NCI-H1048 (cell line): ENCODE data around the gene ERCC8.
"Not testable (repeated sequence)": the region's sequence is repeated elsewhere in the genome, so short reads cannot be mapped to it uniquely, and the experiment has no call there.

Experiments
- DNase-seq: peaks from one replicate; lab custom pipeline; 2025; lab: John Stamatoyannopoulos, UW

The ERCC8 gene, protein sequence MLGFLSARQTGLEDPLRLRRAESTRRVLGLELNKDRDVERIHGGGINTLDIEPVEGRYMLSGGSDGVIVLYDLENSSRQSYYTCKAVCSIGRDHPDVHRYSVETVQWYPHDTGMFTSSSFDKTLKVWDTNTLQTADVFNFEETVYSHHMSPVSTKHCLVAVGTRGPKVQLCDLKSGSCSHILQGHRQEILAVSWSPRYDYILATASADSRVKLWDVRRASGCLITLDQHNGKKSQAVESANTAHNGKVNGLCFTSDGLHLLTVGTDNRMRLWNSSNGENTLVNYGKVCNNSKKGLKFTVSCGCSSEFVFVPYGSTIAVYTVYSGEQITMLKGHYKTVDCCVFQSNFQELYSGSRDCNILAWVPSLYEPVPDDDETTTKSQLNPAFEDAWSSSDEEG

DNA sequence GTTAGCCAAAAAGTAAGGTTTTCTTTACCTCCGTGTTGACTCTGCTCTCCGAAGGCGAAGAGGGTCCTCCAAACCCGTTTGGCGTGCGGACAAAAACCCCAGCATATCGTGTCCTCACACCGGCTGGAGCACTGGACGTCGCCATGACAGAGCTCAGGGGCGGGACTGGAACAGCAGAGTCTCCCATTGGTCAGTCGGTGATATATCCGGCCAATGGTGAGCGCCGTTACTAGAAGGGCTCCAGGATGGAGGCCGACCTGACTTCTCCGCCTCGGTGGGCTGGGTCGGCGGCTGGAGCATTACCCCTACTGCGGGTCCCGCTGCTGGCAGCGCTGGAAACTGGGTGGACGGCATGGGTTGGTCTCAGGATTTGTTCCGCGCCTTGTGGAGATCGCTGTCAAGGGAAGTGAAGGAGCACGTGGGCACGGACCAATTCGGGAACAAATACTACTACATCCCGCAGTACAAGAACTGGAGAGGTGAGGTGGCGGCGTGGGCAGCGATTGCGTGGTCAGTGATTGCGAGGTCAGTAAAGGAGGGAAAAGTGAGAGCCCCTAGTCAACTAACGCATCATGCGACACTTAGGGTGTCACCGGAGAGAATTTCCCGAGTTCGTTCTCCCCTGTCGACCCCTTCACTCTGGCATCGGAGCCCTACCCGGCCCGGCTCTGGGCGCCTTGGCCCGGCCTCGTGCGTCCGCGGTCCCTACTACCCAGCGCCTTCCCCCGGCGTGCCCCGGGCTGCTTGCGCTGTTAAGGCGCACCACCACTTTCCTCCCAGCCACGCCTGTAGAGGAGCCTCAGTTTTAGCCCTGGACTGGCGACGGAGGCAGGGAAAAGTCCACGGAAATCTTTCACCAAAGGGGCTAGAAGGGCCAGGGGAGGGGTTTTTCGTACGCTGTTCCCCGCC lies at the start of gene ERCC8, which contains the start of gene NDUFAF2:
ERCC8 (minus strand) TSS at position 167 of the 909 bp plus-strand sequence; CDS start at position 105, 62 bp downstream.
NDUFAF2 (plus strand) TSS at position 302 of the 909 bp plus-strand sequence; CDS start at position 353, 51 bp downstream.
- peak; percentile 66 for DNase-seq

DNA sequence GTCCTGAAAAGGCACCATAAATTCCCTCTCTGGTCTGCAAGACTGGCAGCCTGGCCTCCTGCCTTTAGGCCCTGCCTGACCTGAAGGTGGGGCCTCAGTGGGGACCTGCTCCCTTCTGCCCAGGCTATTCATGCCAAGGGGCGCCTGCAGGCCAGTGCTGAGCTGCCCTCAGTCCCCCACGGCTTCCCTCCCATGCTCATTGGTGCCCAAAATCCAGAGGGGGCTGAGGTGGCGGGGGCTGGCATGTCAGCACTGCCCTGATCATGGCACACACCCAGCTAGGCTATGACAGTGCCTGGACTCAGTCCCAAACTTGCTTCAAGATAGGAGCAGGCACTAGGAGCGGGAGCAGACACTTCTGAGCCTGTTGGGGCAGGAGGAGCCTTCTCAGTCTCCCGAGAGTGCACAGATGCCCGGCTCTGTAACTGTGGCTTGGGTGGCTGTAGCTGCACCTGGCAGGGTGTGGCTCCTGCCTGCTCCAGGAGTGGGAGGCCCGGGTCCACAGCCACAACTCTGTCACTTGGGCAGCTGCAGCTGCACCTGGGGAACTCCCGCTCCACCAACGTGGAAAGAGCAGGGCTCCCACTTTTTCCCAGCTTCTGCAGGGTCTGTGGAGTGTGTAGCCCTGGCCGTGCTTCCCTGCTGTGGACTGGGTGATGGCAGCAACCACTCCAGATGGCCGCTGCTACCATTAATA lies 49.2 kb upstream of the ERCC8 start:
- no peak for DNase-seq

DNA sequence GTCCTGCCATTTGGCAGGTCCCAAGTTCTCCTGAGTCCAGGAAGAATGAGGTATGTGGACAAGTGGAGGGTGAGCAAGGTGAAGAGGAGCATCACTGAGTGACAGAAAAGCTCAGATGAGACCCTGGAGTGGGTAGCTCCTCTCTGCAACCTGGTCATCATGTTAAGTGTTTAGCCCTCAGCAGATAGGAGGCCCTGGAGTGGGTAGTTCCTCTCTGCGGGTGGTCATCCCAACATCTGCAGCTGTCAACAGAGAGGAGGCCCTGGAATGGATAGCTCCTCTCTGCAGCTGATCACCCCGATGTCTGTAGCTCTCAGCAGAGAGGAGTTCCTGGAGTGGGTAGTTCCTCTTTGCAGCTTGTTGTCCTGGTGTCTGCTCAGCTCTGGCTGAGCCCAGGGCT lies 48.6 kb upstream of the ERCC8 start:
- no peak for DNase-seq

DNA sequence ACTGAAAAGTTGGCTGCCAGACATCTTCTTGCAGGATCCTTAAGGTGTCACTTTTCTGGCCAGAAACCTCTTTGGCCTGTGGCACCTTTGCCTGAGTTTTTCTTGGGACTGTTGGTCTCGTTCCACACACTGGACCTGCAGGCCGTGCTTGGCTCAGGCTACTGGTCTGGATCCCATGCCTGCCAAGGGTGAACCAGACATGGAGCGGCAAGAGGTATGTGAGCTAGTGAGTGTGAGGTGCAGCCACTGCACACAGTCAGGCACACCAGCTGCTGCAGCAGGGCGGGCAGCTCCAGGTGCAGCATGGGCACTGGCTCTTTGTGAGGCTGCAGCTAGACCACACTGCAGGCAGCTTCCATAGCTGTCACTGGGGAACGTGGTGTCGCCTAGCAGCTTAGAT lies 48.0 kb upstream of the ERCC8 start:
- no peak for DNase-seq

DNA sequence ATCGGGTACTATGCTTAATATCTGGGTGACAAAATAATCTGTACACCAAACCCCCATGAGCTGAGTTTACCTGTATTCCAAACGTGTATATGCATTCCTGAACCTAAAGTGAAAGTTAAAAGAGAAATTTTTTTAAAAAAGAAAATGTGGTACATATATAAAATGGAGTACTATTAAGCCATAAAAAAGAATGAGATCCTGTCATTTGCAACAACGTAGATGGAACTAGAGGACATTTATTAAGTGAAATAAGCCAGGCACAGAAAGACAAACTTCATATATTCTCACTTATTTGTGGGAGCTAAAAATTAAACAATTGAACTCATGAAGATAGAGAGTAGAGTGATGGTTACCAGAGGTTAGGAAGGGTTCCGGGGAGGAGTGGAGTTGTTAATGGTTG lies 44.9 kb upstream of the ERCC8 start:
- no peak for DNase-seq

DNA sequence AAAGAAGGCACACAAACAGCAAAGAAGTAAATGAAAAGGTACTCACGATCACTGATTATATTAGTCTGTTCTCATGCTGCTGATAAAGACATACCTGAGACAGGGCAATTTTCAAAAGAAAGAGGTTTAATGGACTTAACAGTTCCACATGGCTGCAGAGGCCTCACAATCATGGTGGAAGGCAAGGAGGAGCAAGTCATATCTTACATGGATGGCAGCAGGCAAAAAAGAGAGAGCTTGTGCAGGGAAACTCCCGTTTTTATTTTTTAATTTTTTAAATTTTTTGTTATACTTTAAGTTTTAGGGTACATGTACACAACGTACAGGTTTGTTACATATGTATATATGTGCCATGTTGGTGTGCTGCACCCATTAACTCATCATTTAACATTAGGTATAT lies 37.3 kb upstream of the ERCC8 start:
- not testable (repeated sequence) for DNase-seq

DNA sequence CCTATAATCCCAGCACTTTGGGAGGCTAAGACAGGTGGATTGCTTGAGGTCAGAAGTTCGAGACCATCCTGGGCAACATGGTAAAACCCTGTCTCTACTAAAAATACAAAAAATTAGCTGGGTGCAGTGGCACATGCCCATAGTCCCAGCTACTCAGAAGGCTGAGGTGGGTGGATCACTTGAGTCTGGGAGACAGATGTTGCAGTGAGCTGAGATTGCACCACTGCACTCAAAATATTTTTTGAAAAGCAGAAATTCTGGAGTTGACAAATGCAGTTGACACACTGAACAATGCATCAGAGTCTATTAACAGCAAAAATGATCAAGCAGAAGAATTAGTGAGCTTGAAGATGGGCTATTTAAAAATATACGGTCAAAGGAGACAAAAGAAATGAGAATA lies 35.6 kb upstream of the ERCC8 start:
- no peak for DNase-seq

DNA sequence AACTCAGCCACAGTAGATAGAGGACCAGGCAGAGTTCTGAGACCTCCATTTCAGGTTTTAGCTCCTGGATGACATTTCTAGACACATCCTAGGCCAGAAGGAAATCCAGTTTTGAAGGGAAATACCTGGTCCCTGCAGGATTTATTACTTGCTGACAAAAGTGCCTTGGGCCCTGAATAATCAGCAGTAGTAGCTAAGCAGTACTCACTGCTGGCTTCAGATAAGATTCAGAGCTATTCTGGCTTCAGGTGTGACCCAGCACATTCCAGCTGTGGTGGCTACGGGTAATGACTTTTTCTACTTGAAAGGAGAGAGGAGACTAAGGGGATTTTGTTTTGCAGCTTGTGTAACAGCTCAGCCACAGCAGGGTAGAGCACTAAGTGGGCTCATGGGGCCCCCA lies 34.1 kb upstream of the ERCC8 start:
- no peak for DNase-seq

DNA sequence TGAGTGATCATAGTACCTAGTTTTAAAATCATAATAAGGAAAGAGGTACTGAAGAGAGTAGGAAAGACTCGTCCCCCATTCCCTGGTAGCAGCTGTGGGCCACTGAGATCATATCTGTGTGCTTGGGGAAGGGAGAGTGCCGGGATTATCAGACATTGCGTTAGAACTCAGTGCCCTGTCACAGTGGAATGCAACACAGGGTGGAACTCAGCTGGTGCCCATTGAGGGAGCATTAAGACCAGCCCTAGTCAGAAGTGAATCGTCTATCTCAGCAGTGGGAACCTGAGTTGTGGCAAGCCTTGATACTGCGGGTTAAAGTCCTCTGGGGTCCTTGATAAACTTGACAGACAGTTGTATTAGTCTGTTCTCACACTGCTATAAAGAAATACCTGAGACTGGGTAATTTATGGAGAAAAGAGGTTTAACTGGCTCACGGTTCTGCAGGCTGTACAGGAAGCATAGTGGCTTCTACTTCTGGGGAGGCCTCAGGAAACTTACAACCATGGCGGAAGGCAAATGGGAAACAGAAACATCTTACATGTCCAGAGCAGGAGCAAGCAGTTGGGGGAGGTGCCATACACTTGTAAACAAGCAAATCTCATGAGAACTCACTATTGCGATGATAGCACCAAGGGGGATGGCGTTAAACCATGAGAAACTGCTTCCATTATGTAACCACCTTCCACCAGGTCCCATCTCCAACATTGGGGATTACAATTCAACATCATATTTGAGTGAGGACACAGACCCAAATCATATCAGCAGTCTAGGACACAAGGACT lies 33.3 kb upstream of the ERCC8 start:
- no peak for DNase-seq

DNA sequence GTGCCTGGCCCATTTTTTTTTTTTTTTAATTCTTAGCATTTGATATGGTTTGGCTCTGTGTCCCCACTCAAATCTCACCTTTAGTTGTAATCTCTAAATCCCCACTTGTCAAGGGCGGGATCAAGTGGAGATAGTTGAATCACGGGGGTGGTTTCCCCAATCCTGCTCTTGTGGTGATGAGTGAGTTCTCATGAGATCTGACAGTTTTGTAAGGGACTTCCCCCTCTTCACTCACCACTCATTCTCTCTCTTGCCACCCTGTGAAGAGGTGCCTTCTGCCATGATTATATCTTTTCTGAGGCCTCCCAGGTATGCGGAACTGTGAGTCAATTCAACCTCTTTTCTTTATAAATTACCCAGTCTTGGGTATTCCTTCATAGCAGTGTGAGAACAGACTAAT lies 27.4 kb upstream of the ERCC8 start:
- no peak for DNase-seq

DNA sequence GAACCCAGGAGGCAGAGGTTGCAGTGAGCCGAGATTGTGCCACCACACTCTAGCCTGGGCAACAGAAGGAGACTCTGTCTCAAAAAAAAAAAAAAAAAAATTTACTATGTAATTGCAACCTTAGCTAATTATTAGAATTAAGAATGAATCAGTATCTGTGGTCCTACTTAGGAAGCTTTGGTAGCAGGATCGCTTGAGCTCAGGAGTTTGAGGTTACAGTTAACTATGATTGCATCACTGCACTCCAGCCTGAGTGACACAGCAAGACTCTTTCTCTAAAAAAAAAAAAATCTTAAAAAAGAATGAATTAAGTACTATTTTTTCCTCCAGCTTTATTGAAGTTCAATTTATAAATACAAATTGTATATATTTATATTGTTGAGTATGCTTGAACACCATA lies 16.8 kb upstream of the ERCC8 start:
- DNase-seq, result no peak

DNA sequence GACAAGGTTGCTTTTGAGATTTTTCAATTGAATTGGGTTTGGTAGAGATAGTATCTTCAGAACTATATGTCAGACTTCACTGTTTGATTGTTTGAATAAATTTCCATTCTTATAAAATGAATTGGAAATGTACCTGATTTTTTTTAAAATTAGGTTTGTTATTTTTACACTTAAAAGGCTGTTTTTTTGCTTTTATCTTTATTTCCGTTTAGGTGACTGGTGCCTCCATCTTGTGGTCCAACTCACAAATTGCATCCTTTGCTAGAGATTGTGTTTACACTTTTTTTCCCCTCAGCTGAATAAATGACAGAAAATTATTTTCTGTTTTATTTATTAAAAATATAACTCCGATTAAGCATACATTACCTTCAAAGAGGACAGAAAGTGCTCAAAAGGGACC lies 15.7 kb upstream of the ERCC8 start:
- DNase-seq, result no peak

DNA sequence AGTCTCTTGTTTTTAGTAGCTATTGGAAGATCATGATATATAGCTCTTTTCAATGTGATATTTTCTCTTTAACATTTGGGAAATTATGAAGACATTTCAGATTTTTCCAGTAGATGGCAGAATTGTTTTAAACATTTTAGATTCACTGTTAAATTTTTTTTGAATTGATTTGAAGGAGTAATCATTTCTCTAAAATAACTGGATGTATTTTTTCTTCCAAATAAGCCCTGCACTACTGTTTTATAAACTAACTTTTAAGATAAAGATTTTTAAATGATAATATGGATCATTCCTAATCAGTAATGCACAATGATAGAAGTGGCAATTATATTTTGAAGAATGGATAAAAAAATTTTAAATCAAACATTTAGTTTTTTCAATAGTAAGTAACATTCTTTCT lies 14.3 kb upstream of the ERCC8 start:
- no peak for DNase-seq

DNA sequence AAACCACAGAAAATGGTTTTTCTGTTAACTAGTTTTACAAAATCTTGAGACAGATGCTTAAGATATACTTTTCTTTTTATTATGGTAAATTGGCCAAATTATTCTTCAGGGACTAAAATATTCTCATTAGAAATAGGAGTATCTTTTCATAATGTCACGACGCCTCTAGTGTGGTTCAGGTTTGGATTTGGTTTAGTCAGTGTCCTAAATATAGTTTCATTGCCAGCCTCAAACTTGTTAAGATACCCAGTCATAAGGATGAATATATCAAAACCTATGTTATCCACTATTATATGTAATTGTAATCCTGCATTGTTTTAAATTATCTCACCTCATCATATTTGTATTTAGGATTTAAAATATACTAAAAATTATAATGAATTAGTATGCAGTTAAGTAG lies 13.8 kb upstream of the ERCC8 start:
- DNase-seq, result no peak

DNA sequence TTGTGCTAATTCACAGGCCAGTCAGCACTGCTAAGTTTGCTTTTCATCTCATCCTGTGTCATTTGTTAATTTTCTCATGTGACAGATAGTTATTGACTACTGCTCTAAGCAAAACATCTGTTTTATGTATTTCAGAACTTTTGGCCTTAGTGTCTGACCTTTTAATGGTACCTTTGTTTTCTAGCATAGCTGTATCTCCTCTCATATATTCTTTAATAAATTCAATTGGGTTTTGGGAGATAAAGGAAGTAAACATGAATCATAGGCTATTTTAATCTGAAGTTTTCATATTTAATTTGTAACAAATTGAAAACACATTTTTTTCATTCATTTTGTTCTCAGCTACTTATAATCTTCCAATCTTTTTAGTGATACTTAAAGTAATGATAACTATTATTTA lies 13.2 kb upstream of the ERCC8 start:
- DNase-seq, result no peak

DNA sequence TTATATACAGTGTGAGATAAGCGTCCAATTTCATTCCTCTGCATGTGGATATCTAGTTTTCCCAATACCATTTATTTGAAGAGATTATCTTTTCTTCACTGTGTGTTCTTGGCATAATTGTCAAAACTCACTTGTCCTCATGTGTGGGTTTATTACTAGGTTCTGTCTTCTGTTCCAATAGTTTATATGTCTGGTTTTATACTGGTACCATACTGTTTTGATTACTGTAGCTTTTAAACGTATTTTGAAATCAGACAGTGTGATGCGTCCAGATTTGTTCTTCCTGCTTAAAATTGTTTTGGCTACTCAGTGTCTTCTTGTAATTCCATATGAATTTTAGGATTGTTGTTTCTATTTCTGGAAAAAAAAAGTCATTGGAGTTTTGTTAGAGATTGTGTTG lies 10.4 kb upstream of the ERCC8 start:
- no peak for DNase-seq

DNA sequence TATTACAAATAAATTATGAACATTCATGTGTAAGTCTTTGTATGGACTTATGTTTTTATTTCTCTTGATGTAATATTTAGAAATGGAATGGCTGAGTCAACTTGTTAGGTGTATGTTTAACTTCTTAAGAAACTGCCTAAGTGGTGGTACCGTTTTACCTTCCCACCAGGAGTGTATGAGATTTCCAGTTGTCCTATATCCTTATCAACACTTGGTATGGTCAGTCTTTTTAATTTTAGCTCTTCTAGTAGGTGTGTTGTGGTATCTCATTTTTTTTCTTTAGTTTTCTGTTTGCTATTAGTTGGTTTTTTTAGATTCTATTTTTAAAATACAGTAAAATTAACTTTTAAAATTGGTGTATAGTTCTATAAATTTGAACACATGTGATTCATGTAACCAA lies 3.9 kb upstream of the ERCC8 start:
- DNase-seq, result no peak

DNA sequence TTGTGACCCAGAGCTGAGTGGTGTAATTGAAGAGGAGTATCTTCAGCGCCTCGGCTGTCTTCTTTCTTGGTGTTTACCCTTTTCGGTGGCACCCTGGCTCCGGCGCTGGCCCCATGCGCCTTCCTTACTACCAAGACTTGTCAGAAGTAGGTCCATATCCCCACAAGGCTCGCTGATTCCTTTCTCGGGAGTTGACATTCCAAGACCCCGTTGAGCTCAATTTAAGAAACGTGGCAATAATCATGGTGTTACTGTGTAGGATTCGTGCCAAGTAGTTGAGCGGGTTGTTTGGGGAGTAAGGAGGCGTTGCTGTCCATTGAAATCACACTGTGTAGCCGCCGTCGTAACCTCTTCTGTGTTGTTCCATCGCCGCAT lies 930 bp upstream of the ERCC8 start:
- DNase-seq, result no peak

DNA sequence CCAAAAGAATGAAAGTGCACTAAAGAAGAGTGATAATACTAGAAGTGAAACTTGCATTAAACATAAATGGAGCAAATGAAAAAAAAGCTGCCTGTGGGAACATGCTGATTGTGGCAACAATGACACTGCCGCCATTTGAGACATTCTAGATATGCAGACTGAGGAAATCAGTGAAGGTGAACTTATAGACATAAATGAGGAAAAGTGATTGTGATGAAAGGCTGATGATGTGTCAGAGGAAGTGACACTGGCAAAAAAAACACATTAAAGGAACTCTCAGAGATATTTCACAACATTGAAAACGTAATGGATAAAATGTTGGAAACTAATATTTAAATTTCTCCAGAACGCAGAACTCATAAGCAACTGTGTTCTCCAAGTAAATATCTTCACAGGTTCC lies 1.2 kb downstream of the ERCC8 start:
- DNase-seq, result no peak

DNA sequence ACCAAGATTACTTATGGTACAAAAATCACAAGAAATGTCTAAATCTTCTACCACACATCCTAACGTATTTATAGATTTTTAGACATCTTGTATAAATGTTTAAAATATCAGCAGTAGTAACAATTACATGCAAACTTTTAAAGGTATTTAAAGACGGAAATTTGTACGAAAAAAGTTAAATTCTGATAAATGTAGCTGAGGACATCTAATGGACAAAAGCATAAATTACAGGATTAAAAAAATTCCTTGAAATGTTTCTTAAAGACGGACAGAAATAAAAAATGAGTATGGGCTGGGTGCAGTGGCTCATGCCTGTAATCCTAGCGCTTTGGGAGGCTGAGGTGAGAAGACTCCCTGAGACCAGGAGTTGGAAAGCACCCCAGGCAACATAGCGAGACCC lies 15.8 kb downstream of the ERCC8 start:
- DNase-seq, result no peak

DNA sequence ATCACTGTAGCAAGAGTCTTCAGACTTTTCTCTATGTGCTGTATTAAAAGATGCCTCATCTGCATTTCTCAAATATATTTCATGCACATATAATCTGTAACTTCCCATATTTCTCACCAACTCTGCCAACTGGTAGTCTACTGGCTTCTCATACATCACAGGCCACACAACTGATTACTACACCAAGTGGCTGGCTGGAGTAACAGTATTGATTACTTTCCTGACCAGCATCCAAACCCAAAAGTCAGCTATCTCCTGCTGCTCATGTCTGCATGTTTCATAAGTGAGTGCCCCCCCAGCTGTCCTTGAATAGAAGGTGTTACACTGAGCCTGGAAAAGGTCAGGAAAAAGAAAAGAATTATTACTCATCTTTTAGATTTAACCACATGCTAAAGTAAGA lies 17.4 kb downstream of the ERCC8 start:
- DNase-seq, result no peak

DNA sequence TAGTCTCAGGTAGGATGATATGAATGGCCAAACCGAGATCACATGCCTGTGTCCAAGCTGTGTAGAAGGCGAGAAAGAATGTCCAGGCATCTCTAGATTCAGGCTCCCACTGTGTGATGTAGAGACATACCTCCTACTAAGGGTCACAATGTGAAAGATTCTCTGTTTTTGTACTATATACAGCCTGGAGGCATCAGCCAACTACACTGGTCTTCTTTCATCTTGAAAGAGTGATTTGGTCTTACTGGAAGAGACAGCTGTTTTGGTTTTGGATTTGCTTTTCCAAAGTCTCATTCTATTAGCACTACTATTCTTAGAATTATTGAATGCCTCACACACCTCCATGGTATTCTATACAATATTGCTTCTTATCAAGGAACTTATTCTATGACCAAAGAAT lies 26.4 kb downstream of the ERCC8 start:
- DNase-seq, result no peak
